RWPE2 (cell line): ENCODE data around the gene AMER2.

ENCODE experiments used
- ATAC-seq: fragments of 200-7000 bp; cut with Tn5 transposase; 3 replicates; pipeline ENCODE4 v1.9.1; 2021; ENCODE audit warnings: low read depth
- DNase-seq: peaks from one replicate; pipeline ENCODE4 v3.0.0-alpha.2; 2020; ENCODE audit warnings: low spot score
- H3K27ac ChIP-seq: fragments of 450-650 bp; 2 replicates; pipeline ENCODE4 v1.5.1; 2017; ENCODE audit warnings: mild to moderate bottlenecking; ENCODE audit not compliant: poor library complexity, severe bottlenecking
- H3K27me3 ChIP-seq: fragments of 250-450 bp; sonication (Bioruptor Pico); 2 replicates; pipeline ENCODE4 v1.5.1; 2021; ENCODE audit warnings: mild to moderate bottlenecking, moderate library complexity; ENCODE audit not compliant: insufficient read depth, poor library complexity, severe bottlenecking
- H3K36me3 ChIP-seq: fragments of 250-450 bp; sonication (Bioruptor Pico); 2 replicates; pipeline ENCODE4 v1.5.1; 2020; ENCODE audit warnings: low read depth, mild to moderate bottlenecking, moderate library complexity
- H3K4me1 ChIP-seq: fragments of 250-450 bp; sonication (Bioruptor Pico); 2 replicates; pipeline ENCODE4 v1.5.1; 2021; ENCODE audit warnings: mild to moderate bottlenecking, moderate library complexity; ENCODE audit not compliant: insufficient read depth, poor library complexity, severe bottlenecking
- H3K4me3 ChIP-seq: fragments of 250-450 bp; sonication (Bioruptor Pico); 2 replicates; pipeline ENCODE4 v1.5.1; 2021; ENCODE audit warnings: mild to moderate bottlenecking, moderate library complexity; ENCODE audit not compliant: severe bottlenecking
- H3K9me3 ChIP-seq: fragments of 250-450 bp; sonication (Bioruptor Pico); 2 replicates; pipeline ENCODE4 v1.5.1; 2021; ENCODE audit warnings: mild to moderate bottlenecking, moderate library complexity; ENCODE audit not compliant: severe bottlenecking
- TF ChIP-seq, protein P1 (sequence below): fragments of 450-650 bp; IDR thresholded peaks from one replicate; pipeline ENCODE4 v1.5.1; 2017; ENCODE audit warnings: mild to moderate bottlenecking, moderate library complexity; ENCODE audit not compliant: poor library complexity, severe bottlenecking

The AMER2 gene

GRCh38 chr13:25214491-25215252, 42.6 kb upstream of the AMER2 start:
- Histone ChIP-seq H3K9me3 (no peaks in the 10 kb centered on the region), H3K4me3 (no peak overlapping the region), H3K27ac (no peak overlapping the region), H3K27me3 (no peaks in the 10 kb centered on the region), H3K36me3 (no peaks in the 10 kb centered on the region), H3K4me1 (peaks cover 4% of the 10 kb centered on the region)
- DNase-seq = no peak
- no peak for ATAC-seq
- TF ChIP-seq, protein P1, sequence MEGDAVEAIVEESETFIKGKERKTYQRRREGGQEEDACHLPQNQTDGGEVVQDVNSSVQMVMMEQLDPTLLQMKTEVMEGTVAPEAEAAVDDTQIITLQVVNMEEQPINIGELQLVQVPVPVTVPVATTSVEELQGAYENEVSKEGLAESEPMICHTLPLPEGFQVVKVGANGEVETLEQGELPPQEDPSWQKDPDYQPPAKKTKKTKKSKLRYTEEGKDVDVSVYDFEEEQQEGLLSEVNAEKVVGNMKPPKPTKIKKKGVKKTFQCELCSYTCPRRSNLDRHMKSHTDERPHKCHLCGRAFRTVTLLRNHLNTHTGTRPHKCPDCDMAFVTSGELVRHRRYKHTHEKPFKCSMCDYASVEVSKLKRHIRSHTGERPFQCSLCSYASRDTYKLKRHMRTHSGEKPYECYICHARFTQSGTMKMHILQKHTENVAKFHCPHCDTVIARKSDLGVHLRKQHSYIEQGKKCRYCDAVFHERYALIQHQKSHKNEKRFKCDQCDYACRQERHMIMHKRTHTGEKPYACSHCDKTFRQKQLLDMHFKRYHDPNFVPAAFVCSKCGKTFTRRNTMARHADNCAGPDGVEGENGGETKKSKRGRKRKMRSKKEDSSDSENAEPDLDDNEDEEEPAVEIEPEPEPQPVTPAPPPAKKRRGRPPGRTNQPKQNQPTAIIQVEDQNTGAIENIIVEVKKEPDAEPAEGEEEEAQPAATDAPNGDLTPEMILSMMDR = peak; percentile 6

GRCh38 chr13:25213715-25214114, 41.6 kb upstream of the AMER2 start:
- TF ChIP-seq, protein P1 = no peak
- H3K4me3 ChIP-seq = no peak overlapping the region
- H3K9me3 ChIP-seq = no peaks in the 10 kb centered on the region
- peak; percentile 56; the same call in 1 of the 3 replicates for ATAC-seq
- H3K4me1 ChIP-seq = peaks cover 4% of the 10 kb centered on the region
- H3K36me3 ChIP-seq = no peaks in the 10 kb centered on the region
- H3K27ac ChIP-seq = no peak overlapping the region
- no peaks in the 10 kb centered on the region for H3K27me3 ChIP-seq
- DNase-seq = no peak

GRCh38 chr13:25210842-25211569, 38.9 kb upstream of the AMER2 start:
- Histone ChIP-seq H3K36me3 (no peaks in the 10 kb centered on the region), H3K27ac (no peak overlapping the region), H3K4me3 (no peak overlapping the region), H3K9me3 (no peaks in the 10 kb centered on the region), H3K4me1 (peaks cover 4% of the 10 kb centered on the region), H3K27me3 (no peaks in the 10 kb centered on the region)
- DNase-seq = no peak
- ATAC-seq = no peak
- TF ChIP-seq, protein P1 = no peak

DNA sequence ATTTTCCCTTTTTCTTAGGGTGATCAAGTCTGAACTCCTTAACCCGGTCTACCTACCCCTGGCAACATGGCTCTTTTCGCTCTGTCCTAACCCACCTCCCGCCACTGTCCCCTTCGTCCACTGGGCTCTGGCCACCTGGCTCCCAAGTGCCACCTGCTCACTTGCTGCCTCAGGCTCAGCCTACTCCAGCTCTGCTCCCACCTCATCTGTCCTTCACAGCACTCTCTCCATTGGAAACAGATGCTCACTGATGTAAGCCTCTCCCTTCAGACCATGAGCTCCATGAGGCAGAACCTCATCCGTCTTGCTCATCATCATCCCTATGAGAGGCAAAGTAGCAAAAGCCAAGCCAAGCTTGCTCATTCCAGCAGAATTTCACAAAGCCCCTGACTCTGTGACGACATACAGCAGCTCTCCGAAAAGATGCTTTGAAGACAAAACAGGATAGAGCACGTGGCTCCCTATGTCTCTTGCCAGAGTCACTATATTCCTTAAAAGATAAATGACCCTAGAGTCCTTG, 35.3 kb upstream of the AMER2 start:
- ATAC-seq (no peak), DNase-seq (no peak)
- Histone ChIP-seq H3K9me3 (no peaks in the 10 kb centered on the region), H3K36me3 (no peaks in the 10 kb centered on the region), H3K4me3 (no peak overlapping the region), H3K27ac (no peak overlapping the region), H3K27me3 (no peaks in the 10 kb centered on the region), H3K4me1 (no peaks in the 10 kb centered on the region)
- TF ChIP-seq, protein P1 = no peak
